Prostate gland (tissue), 2 donors: ENCODE data around the gene ZNF423.

Experiments used
- CTCF ChIP-seq, 4 experiments: fragments of 200-600 bp in 2 of 4; fragments of 450-650 bp in 2 of 4; sonication (generic) in 2 of 4; IDR thresholded peaks; 1 replicate in 3 of 4; 2 replicates in 1 of 4; pipeline ENCODE4 v1.5.1; 2016 to 2019; ENCODE audit warnings: antibody characterized with exemption in 4 of 4, mild to moderate bottlenecking in 2 of 4, moderate library complexity in 2 of 4
- POLR2A ChIP-seq: fragments of 450-650 bp; IDR thresholded peaks from one replicate; pipeline ENCODE4 v1.6.1; 2016; ENCODE audit warnings: antibody characterized with exemption, mild to moderate bottlenecking
- POLR2AphosphoS5 ChIP-seq: sonication (generic); formaldehyde crosslinking; IDR thresholded peaks from one replicate; pipeline ENCODE4 v1.6.1; 2017; ENCODE audit warnings: antibody characterized with exemption

GRCh38 chr16:49458656-49459445 is 397.1 kb downstream of the ZNF423 start:
- no peak for TF ChIP-seq CTCF (IDR thresholded peaks at IDR 0.05)
- no peak for TF ChIP-seq POLR2AphosphoS5
- TF ChIP-seq POLR2A = no peak
